ELR (cell line): ENCODE data around the gene STK39.
"Not testable (repeated sequence)": the region's sequence is repeated elsewhere in the genome, so short reads cannot be mapped to it uniquely, and the experiment has no call there.

Experiments
- DNase-seq: peaks from one replicate; pipeline ENCODE4 v3.0.0-alpha.2; 2015; ENCODE audit warnings: low read depth

The STK39 gene

GRCh38 chr2:168044176-168044575, 203.2 kb downstream of the STK39 start:
- DNase-seq, result no peak

- not testable (repeated sequence) for DNase-seq
Measured at GRCh38 chr2:168042127-168042824, 205.1 kb downstream of the STK39 start.

GRCh38 chr2:168039881-168040280, 207.5 kb downstream of the STK39 start:
- no peak for DNase-seq

GRCh38 chr2:168037778-168038177, 209.6 kb downstream of the STK39 start:
- no peak for DNase-seq

- no peak for DNase-seq
Measured at GRCh38 chr2:168035458-168035857, 211.9 kb downstream of the STK39 start.

- DNase-seq, result no peak
Measured at GRCh38 chr2:168034616-168035015, 212.8 kb downstream of the STK39 start.

- DNase-seq, result no peak
Measured at GRCh38 chr2:168033966-168034365, 213.4 kb downstream of the STK39 start.

GRCh38 chr2:168032091-168032490, 215.3 kb downstream of the STK39 start:
- no peak for DNase-seq

- peak; percentile 52 for DNase-seq
Measured at GRCh38 chr2:168030862-168031624, 216.4 kb downstream of the STK39 start.

GRCh38 chr2:168029071-168029470, 218.3 kb downstream of the STK39 start:
- no peak for DNase-seq

- DNase-seq, result no peak
Measured at GRCh38 chr2:168028362-168028761, 219.0 kb downstream of the STK39 start.

- no peak for DNase-seq
Measured at GRCh38 chr2:168025487-168026202, 221.8 kb downstream of the STK39 start.

GRCh38 chr2:168024459-168024858, 222.9 kb downstream of the STK39 start:
- no peak for DNase-seq

- DNase-seq, result no peak
Measured at GRCh38 chr2:168021800-168022587, 225.4 kb downstream of the STK39 start.

GRCh38 chr2:168015274-168015953, 232.0 kb downstream of the STK39 start:
- no peak for DNase-seq

GRCh38 chr2:168009900-168010299, 237.5 kb downstream of the STK39 start:
- DNase-seq, result no peak

- no peak for DNase-seq
Measured at GRCh38 chr2:168008646-168009195, 238.7 kb downstream of the STK39 start.

- no peak for DNase-seq
Measured at GRCh38 chr2:168006498-168006897, 240.9 kb downstream of the STK39 start.

- no peak for DNase-seq
Measured at GRCh38 chr2:168005586-168005985, 241.8 kb downstream of the STK39 start.

GRCh38 chr2:168003876-168004275, 243.5 kb downstream of the STK39 start:
- no peak for DNase-seq

GRCh38 chr2:168002021-168002553, 245.3 kb downstream of the STK39 start:
- DNase-seq, result peak; percentile 63
